Measurements from ENCODE around the gene SH3TC1. TPM values are rescaled to one million over a fixed set of nuclear protein-coding genes. Genes with fewer than 3 reads are reported as not detected.

SH3TC1 gene
- total and polyA plus RNA-seq, 2 of the 8 experiments (the other 6 are each of a cell fraction or from before 2014, with no cell fraction given) = 0.15 TPM; not detected in 1

GRCh38 chr4:8188743-8189550 lies 10.1 kb upstream of the SH3TC1 start:
- H3K9me3 ChIP-seq (ENCODE audit: insufficient read depth in 2 of 2, low read depth in 1 of 2, low read length in 1 of 2) = no peaks in the 10 kb centered on the region
- H4K8ac ChIP-seq (ENCODE audit: extremely low read depth, insufficient read depth, low read length) = no peak overlapping the region
- POLR2A ChIA-PET (ENCODE audit: partially characterized antibody) = no interaction called here
- no peaks in the 10 kb centered on the region for H3K79me2 ChIP-seq (ENCODE audit: control insufficient read depth in 1 of 2, insufficient read depth in 2 of 2, low read length in 2 of 2)
- H2AK5ac ChIP-seq (ENCODE audit: low read depth, low read length) = no peak overlapping the region
- FAIRE-seq = no peak
- no peaks in the 10 kb centered on the region for H4K20me1 ChIP-seq (replicated peaks in 1 of 2; ENCODE audit: control insufficient read depth in 1 of 2, insufficient read depth in 2 of 2, low read length in 2 of 2)
- no peak overlapping the region; the same call in 1 of the 2 replicates for H2BK5ac ChIP-seq (ENCODE audit: low read depth, low read length)
- no peak overlapping the region for H2BK12ac ChIP-seq (ENCODE audit: low read depth, low read length)
- H3K4me1 ChIP-seq (replicated peaks in 1 of 4; ENCODE audit: control insufficient read depth in 3 of 4, insufficient read depth in 4 of 4, low read length in 3 of 4) = peaks cover 0 to 6% (median 3%) of the 10 kb centered on the region in 4 experiments; a peak in 3 of 7 replicates
- no peak overlapping the region for H2BK120ac ChIP-seq (replicated peaks; ENCODE audit: low read depth, low read length)
- H3K4me2 ChIP-seq (ENCODE audit: insufficient read depth in 1 of 2, low read depth in 2 of 2, low read length in 2 of 2) = no peak overlapping the region
- no peak overlapping the region for H4K5ac ChIP-seq (ENCODE audit: insufficient read length, low read depth, low read length)
- H3K79me1 ChIP-seq (ENCODE audit: low read depth, low read length) = no peaks in the 10 kb centered on the region
- no peak overlapping the region for H3K4ac ChIP-seq (replicated peaks; ENCODE audit: insufficient read length, low read depth, low read length)
- H2BK15ac ChIP-seq (ENCODE audit: low read length) = no peak overlapping the region
- H3K23ac ChIP-seq (ENCODE audit: insufficient read length) = no peak overlapping the region
- H3K36me3 ChIP-seq (ENCODE audit: control insufficient read depth in 2 of 4, insufficient read depth in 4 of 4, low read length in 3 of 4) = no peaks in the 10 kb centered on the region
- H2BK20ac ChIP-seq (ENCODE audit: low read length) = no peak overlapping the region
- no peak overlapping the region for H3K4me3 ChIP-seq (ENCODE audit: extremely low read depth in 1 of 4, insufficient read depth in 2 of 4, low read depth in 3 of 4, low read length in 4 of 4)
- H4K91ac ChIP-seq (replicated peaks; ENCODE audit: insufficient read length, low read length) = no peak overlapping the region
- no peaks in the 10 kb centered on the region for H3K27me3 ChIP-seq (replicated peaks in 1 of 4; ENCODE audit: control insufficient read depth in 3 of 4, extremely low read depth in 1 of 4, insufficient read depth in 3 of 4, low read length in 3 of 4)
- no peak overlapping the region for H3K14ac ChIP-seq (ENCODE audit: insufficient read length)
- H2AFZ ChIP-seq (ENCODE audit: low read length) = no peak overlapping the region
- H3K27ac ChIP-seq (ENCODE audit: low read depth, low read length) = no peak overlapping the region
- no peak overlapping the region for H3K56ac ChIP-seq (replicated peaks; ENCODE audit: insufficient read length, low read depth, low read length)
- CTCF ChIA-PET (ENCODE audit: partially characterized antibody) = interaction anchor here (0.6 to 2.8 kb wide), 4 partner anchors 12 to 367 kb away, joined by 3 to 22 read pairs (median 4); no protein-coding TSS in a partner anchor
- H3K23me2 ChIP-seq (ENCODE audit: low read depth, low read length) = no peaks in the 10 kb centered on the region
- 90% methylated on average over 28 of the region's 29 CpGs; no CpG with 5 or more reads in 1 of the 2 experiments for WGBS, 2 experiments (ENCODE audit: extremely low coverage in 1 of 2, insufficient coverage in 1 of 2, insufficient read length in 1 of 2, insufficient replicate concordance in 2 of 2, low coverage in 1 of 2, low lambda C conversion rate in 2 of 2, missing lambda C conversion rate in 1 of 2)
- DNase-seq (ENCODE audit: low read depth in 1 of 2, low spot score in 2 of 2) = no peak
- H3K9ac ChIP-seq (replicated peaks in 1 of 4; ENCODE audit: extremely low read depth in 1 of 4, low read depth in 3 of 4, low read length in 3 of 4) = no peak overlapping the region
- no peak overlapping the region for H3K18ac ChIP-seq (ENCODE audit: extremely low read depth, low read length)
- TF ChIP-seq BACH1 (IDR thresholded peaks at IDR 0.05; ENCODE audit: low read length) (no peak), POLR2A (IDR thresholded peaks at IDR 0.05; ENCODE audit: control extremely low read depth in 1 of 2, low read depth in 2 of 2, low read length in 2 of 2) (no peak), GABPA (IDR thresholded peaks at IDR 0.05; ENCODE audit: borderline replicate concordance, insufficient read depth, low read length) (no peak), BCL11A (IDR thresholded peaks at IDR 0.05; ENCODE audit: low read depth in 2 of 2, low read length in 2 of 2) (no peak), KDM5A (IDR thresholded peaks at IDR 0.05; ENCODE audit: low read length) (no peak), KDM1A (IDR thresholded peaks at IDR 0.05; ENCODE audit: borderline replicate concordance, low read length) (no peak), CEBPB (IDR thresholded peaks at IDR 0.05; ENCODE audit: low read depth, low read length) (no peak), TAF1 (IDR thresholded peaks at IDR 0.05; ENCODE audit: low read depth, low read length) (no peak), RAD21 (IDR thresholded peaks at IDR 0.05 in 1 of 2, conservative IDR thresholded peaks at IDR 0.05 in 1 of 2; ENCODE audit: low read depth in 2 of 2, low read length in 2 of 2) (no peak), CBX8 (IDR thresholded peaks at IDR 0.05; ENCODE audit: borderline replicate concordance, low read depth, low read length) (no peak), KDM4A (IDR thresholded peaks at IDR 0.05; ENCODE audit: low read depth, low read length, severe bottlenecking) (no peak), POU5F1 (IDR thresholded peaks at IDR 0.05; ENCODE audit: low read depth, low read length) (no peak), SIRT6 (IDR thresholded peaks at IDR 0.05; ENCODE audit: low read length) (no peak), MAFK (IDR thresholded peaks at IDR 0.05; ENCODE audit: low read depth, low read length) (no peak)
